SK-N-SH (cell line): ENCODE data around the gene BTBD9. TPM values are rescaled to one million over a fixed set of nuclear protein-coding genes. Genes with fewer than 3 reads are reported as not detected.

Experiments used
- CTCF ChIA-PET: fragments of 300-600, 350-600 bp; formaldehyde crosslinking; extraction: SDS; loops from one replicate; lab custom pipeline; 2021; lab: Yijun Ruan, JAX
- POLR2A ChIA-PET: fragments of 350-600 bp; sonication (Branson Sonifier 250); formaldehyde crosslinking; extraction: SDS; loops from one replicate; lab custom pipeline; 2020; ENCODE audit warnings: antibody characterized with exemption, inconsistent platforms; lab: Yijun Ruan, JAX
- DNase-seq: peaks from one replicate; pipeline ENCODE4 v3.0.0; 2012
- H2AFZ ChIP-seq: fragments of 200-600 bp; sonication (generic); 2 replicates; pipeline ENCODE4 v1.8.1; 2016; ENCODE audit warnings: antibody characterized with exemption, mild to moderate bottlenecking, low read depth
- H3F3A ChIP-seq: fragments of 200-600 bp; sonication (generic); replicated peaks from 2 replicates; pipeline ENCODE3; 2016; ENCODE audit warnings: antibody characterized with exemption, mild to moderate bottlenecking; ENCODE audit not compliant: insufficient read depth
- H3K27ac ChIP-seq, 2 experiments: fragments of 200-500 bp in 1 of 2; fragments of 200-600 bp in 1 of 2; sonication (Bioruptor generic) in 1 of 2; sonication (generic), shearing (Covaris generic) in 1 of 2; 2 replicates each; pipeline versions ENCODE4 v1.5.1 to v1.6.1; 2014 to 2016; ENCODE audit warnings: low read depth in 2 of 2, inconsistent platforms in 1 of 2, low read length in 1 of 2, mild to moderate bottlenecking in 1 of 2, mixed read lengths in 1 of 2
- H3K27me3 ChIP-seq: fragments of 200-600 bp; sonication (generic), shearing (Covaris generic); 2 replicates; pipeline ENCODE4 v1.6.1; 2016; ENCODE audit warnings: mixed run types; ENCODE audit not compliant: insufficient read depth
- H3K36me3 ChIP-seq, 2 experiments: fragments of 200-500 bp in 1 of 2; fragments of 200-600 bp in 1 of 2; sonication (Bioruptor generic) in 1 of 2; sonication (generic) in 1 of 2; replicated peaks in 1 of 2; 2 replicates each; pipeline versions ENCODE3 to v1.5.1; 2014 to 2016; ENCODE audit warnings: low read length in 1 of 2, mild to moderate bottlenecking in 1 of 2; ENCODE audit not compliant: insufficient read depth in 2 of 2, control insufficient read depth in 1 of 2
- H3K4me1 ChIP-seq, 2 experiments: fragments of 200-500 bp in 1 of 2; fragments of 200-600 bp in 1 of 2; sonication (Bioruptor generic) in 1 of 2; sonication (generic), shearing (Covaris generic) in 1 of 2; 2 replicates each; pipeline versions ENCODE4 v1.5.1 to v1.6.1; 2014 to 2016; ENCODE audit warnings: low read depth in 1 of 2, low read length in 1 of 2, mixed run types in 1 of 2; ENCODE audit not compliant: insufficient read depth in 2 of 2, control insufficient read depth in 1 of 2
- H3K4me2 ChIP-seq: fragments of 200-600 bp; sonication (generic), shearing (Covaris generic); 2 replicates; pipeline ENCODE4 v1.6.1; 2017; ENCODE audit warnings: mixed run types
- H3K4me3 ChIP-seq, 2 experiments: fragments of 200-500 bp in 1 of 2; fragments of 200-600 bp in 1 of 2; sonication (Bioruptor generic) in 1 of 2; sonication (generic), shearing (Covaris generic) in 1 of 2; 2 replicates each; pipeline versions ENCODE4 v1.5.1 to v1.8.1; 2014 to 2016; ENCODE audit warnings: low read depth in 2 of 2, inconsistent platforms in 1 of 2, low read length in 1 of 2, mild to moderate bottlenecking in 1 of 2, mixed read lengths in 1 of 2, moderate library complexity in 1 of 2
- H3K79me2 ChIP-seq: fragments of 200-600 bp; sonication (generic); 2 replicates; pipeline ENCODE4 v1.8.1; 2017; ENCODE audit warnings: mild to moderate bottlenecking; ENCODE audit not compliant: insufficient read depth
- H3K9ac ChIP-seq: fragments of 200-600 bp; sonication (generic); 2 replicates; pipeline ENCODE4 v1.6.1; 2017; ENCODE audit warnings: mixed run types
- H3K9me2 ChIP-seq: fragments of 200-600 bp; sonication (generic); 2 replicates; pipeline ENCODE4 v1.6.1; 2017; ENCODE audit warnings: mixed run types
- H3K9me3 ChIP-seq: fragments of 200-600 bp; sonication (generic); 2 replicates; pipeline ENCODE4 v1.6.1; 2017; ENCODE audit warnings: mixed run types, mild to moderate bottlenecking, moderate library complexity
- H4K20me1 ChIP-seq: fragments of 200-600 bp; sonication (generic); 2 replicates; pipeline ENCODE4 v1.6.1; 2017; ENCODE audit warnings: mild to moderate bottlenecking, mixed run types; ENCODE audit not compliant: insufficient read depth
- FOSL2 ChIP-seq: IDR thresholded peaks from 2 replicates; pipeline ENCODE4 v1.4.0; 2012; ENCODE audit warnings: low read depth, mild to moderate bottlenecking, moderate library complexity, borderline replicate concordance
- FOXJ3 ChIP-seq: sonication (generic); formaldehyde crosslinking; IDR thresholded peaks from 2 replicates; pipeline ENCODE4 v1.5.1; 2020; ENCODE audit warnings: mild to moderate bottlenecking, missing genetic modification reagents
- FOXM1 ChIP-seq: IDR thresholded peaks from 2 replicates; pipeline ENCODE4 v1.4.0; 2012; ENCODE audit warnings: low read depth, mild to moderate bottlenecking
- GABPA ChIP-seq: IDR thresholded peaks from 2 replicates; pipeline ENCODE4 v1.4.0; 2012; ENCODE audit warnings: low read depth, mild to moderate bottlenecking
- GATA2 ChIP-seq: sonication (generic); formaldehyde crosslinking; IDR thresholded peaks from 2 replicates; pipeline ENCODE4 v1.5.0; 2020; ENCODE audit warnings: mild to moderate bottlenecking, missing genetic modification reagents
- MEF2A ChIP-seq: IDR thresholded peaks from 2 replicates; pipeline ENCODE4 v1.4.0; 2012; ENCODE audit warnings: low read depth, borderline replicate concordance
- MXI1 ChIP-seq: IDR thresholded peaks from 2 replicates; pipeline ENCODE4 v1.6.1; 2012; ENCODE audit warnings: mild to moderate bottlenecking, low read depth, low read length, improper control_type of control experiment
- NFIC ChIP-seq: IDR thresholded peaks from 2 replicates; pipeline ENCODE4 v1.4.0; 2012; ENCODE audit warnings: borderline replicate concordance
- NRF1 ChIP-seq: IDR thresholded peaks from 2 replicates; pipeline ENCODE4 v1.6.1; 2012; ENCODE audit warnings: low read depth, mild to moderate bottlenecking, low read length
- RCOR1 ChIP-seq: fragments of 150-350 bp; IDR thresholded peaks from 2 replicates; pipeline ENCODE4 v1.6.1; 2017; ENCODE audit warnings: antibody characterized with exemption, low read length
- RXRA ChIP-seq: IDR thresholded peaks from 2 replicates; pipeline ENCODE4 v1.4.0; 2012; ENCODE audit warnings: low read depth, mild to moderate bottlenecking, borderline replicate concordance
- SIN3A ChIP-seq: IDR thresholded peaks from 2 replicates; pipeline ENCODE4 v1.6.1; 2012; ENCODE audit warnings: low read depth, mild to moderate bottlenecking, low read length, moderate library complexity, borderline replicate concordance
- SMC3 ChIP-seq: IDR thresholded peaks from 2 replicates; pipeline ENCODE4 v1.6.1; 2012; ENCODE audit warnings: low read depth, low read length, improper control_type of control experiment
- TCF12 ChIP-seq: IDR thresholded peaks from 2 replicates; pipeline ENCODE4 v1.4.0; 2012
- WGBS: methylation state at CpG from one replicate; pipeline ENCODE4 v1.1.6; 2017; ENCODE audit warnings: low lambda C conversion rate; 5-methylcytosine and 5-hydroxymethylcytosine counted together
- polyA plus RNA-seq, 3 experiments: library from polyadenylated mRNA; depleted of rRNA; stranded (reverse); fragments of >200 nt; gene quantifications; 2 replicates each; pipeline ENCODE4 v1.2.3, GENCODE V29; 2012
- TF ChIP-seq, protein P1 (sequence below): IDR thresholded peaks from 2 replicates; pipeline ENCODE4 v1.4.0; 2012; ENCODE audit warnings: low read depth, borderline replicate concordance
- TF ChIP-seq, protein P2 (sequence below): IDR thresholded peaks from 2 replicates; pipeline ENCODE4 v1.4.0; 2012; ENCODE audit warnings: low read depth
- TF ChIP-seq, protein P3 (sequence below): fragments of 200-600 bp; sonication (generic); IDR thresholded peaks from 2 replicates; pipeline ENCODE4 v1.6.1; 2017; ENCODE audit warnings: antibody characterized with exemption, mild to moderate bottlenecking, moderate library complexity
- TF ChIP-seq, protein P4 (sequence below): IDR thresholded peaks from 2 replicates; pipeline ENCODE4 v1.6.1; 2012; ENCODE audit warnings: mild to moderate bottlenecking, low read depth, low read length, moderate library complexity

The BTBD9 gene
- polyA plus RNA-seq, 1 of the 3 experiments (the other 2 are of a cell fraction) = 2.2 TPM

DNA sequence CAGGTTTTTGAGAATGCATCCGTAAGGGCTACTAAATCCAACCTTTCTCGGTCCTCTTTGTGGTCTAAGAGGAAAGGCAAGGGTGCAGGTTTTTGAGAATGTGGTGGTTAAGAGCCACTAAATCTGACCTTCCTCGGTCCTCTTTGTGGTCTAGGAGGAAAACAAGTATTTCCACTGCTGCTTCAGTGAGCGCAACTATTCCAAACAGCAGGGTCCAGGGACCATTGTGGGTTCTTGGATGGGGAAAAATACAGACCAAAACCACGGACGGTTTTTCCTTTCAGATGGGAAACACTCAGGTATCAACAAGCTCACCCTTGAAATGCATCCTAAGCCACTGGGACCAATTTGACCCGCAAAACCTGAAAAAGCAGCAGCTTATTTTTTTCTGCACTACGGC, 21.9 kb downstream of the BTBD9 start:
- Histone ChIP-seq H3K27me3 (no peaks in the 10 kb centered on the region), H4K20me1 (no peaks in the 10 kb centered on the region), H2AFZ (no peak overlapping the region), H3K27ac (no peak overlapping the region), H3K9ac (no peak overlapping the region), H3F3A (no peaks in the 10 kb centered on the region), H3K36me3 (no peaks in the 10 kb centered on the region), H3K9me2 (no peaks in the 10 kb centered on the region), H3K4me3 (no peak overlapping the region), H3K4me2 (no peak overlapping the region), H3K4me1 (no peaks in the 10 kb centered on the region), H3K79me2 (no peaks in the 10 kb centered on the region)
- ChIA-PET POLR2A (no interaction called here), CTCF (no interaction called here)
- DNase-seq = no peak
- 85% methylated on average over 8 of the region's 8 CpGs for WGBS
- TF ChIP-seq, protein P1, sequence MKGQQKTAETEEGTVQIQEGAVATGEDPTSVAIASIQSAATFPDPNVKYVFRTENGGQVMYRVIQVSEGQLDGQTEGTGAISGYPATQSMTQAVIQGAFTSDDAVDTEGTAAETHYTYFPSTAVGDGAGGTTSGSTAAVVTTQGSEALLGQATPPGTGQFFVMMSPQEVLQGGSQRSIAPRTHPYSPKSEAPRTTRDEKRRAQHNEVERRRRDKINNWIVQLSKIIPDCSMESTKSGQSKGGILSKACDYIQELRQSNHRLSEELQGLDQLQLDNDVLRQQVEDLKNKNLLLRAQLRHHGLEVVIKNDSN = no peak
- no peak for TF ChIP-seq MEF2A
- no peak for TF ChIP-seq RXRA
- TF ChIP-seq MXI1 = no peak
- TF ChIP-seq, protein P2, sequence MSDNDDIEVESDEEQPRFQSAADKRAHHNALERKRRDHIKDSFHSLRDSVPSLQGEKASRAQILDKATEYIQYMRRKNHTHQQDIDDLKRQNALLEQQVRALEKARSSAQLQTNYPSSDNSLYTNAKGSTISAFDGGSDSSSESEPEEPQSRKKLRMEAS = no peak
- no peak for TF ChIP-seq GATA2 (CRISPR knock-in tag)
- no peak for TF ChIP-seq FOXM1
- TF ChIP-seq FOXJ3 (CRISPR knock-in tag) = no peak
- no peak for TF ChIP-seq FOSL2
- TF ChIP-seq, protein P3, sequence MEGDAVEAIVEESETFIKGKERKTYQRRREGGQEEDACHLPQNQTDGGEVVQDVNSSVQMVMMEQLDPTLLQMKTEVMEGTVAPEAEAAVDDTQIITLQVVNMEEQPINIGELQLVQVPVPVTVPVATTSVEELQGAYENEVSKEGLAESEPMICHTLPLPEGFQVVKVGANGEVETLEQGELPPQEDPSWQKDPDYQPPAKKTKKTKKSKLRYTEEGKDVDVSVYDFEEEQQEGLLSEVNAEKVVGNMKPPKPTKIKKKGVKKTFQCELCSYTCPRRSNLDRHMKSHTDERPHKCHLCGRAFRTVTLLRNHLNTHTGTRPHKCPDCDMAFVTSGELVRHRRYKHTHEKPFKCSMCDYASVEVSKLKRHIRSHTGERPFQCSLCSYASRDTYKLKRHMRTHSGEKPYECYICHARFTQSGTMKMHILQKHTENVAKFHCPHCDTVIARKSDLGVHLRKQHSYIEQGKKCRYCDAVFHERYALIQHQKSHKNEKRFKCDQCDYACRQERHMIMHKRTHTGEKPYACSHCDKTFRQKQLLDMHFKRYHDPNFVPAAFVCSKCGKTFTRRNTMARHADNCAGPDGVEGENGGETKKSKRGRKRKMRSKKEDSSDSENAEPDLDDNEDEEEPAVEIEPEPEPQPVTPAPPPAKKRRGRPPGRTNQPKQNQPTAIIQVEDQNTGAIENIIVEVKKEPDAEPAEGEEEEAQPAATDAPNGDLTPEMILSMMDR = no peak
- no peak for TF ChIP-seq NRF1
- TF ChIP-seq GABPA = no peak
- TF ChIP-seq, all 33 proteins: peak for 0
- H3K9me3 ChIP-seq = no peaks in the 10 kb centered on the region

DNA sequence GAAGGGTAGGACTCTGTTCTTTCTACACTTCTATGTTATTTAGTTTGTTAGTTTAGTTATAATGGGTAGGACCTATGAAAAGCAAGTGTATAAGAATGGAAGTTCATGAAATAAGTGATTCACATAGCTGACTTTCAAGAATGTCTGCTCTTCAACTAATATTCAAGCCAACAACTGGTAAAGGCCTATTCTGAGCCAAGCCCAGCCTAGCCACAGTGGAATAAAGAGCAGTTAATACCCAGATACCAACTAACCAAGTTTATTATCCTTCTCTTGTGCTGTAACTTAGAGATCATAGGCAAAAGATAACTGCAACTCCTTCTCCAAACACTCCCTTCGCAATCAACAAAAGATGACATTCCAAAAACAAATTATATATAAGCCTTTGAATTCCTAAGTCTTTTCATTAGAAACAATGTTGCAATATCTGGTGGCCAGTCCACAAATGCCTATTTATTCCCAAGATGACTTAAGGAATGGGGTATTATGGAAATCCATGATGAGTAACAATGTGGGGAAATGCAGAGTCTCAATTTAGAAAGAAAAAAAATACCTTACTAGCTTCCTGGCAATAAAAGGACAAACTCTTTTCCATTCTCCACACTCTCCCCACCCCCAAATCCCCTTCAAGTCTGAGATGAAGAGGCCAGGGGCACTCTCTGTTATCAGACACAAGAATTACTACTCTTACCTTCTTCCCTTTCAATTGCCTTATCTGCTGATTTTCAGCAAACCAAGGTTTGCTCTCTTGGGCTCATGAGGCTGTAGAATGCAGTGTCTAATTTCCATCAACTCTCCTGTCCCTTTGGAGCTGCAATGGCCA, 27.4 kb downstream of the BTBD9 start:
- no peak for DNase-seq
- H3K27me3 ChIP-seq = no peaks in the 10 kb centered on the region
- H3K9me3 ChIP-seq = no peaks in the 10 kb centered on the region
- no peaks in the 10 kb centered on the region for H3K36me3 ChIP-seq
- ChIA-PET POLR2A (no interaction called here), CTCF (no interaction called here)
- H3K4me2 ChIP-seq = no peak overlapping the region
- H3K4me1 ChIP-seq = peaks cover 0 to 4% of the 10 kb centered on the region in 2 experiments; a peak in 1 of 4 replicates
- no peaks in the 10 kb centered on the region for H3F3A ChIP-seq
- no peak overlapping the region for H3K9ac ChIP-seq
- H2AFZ ChIP-seq = no peak overlapping the region
- H4K20me1 ChIP-seq = no peaks in the 10 kb centered on the region
- no peaks in the 10 kb centered on the region for H3K79me2 ChIP-seq
- H3K27ac ChIP-seq = no peak overlapping the region
- WGBS = 97% methylated on average over 1 of the region's 1 CpG
- no peaks in the 10 kb centered on the region for H3K9me2 ChIP-seq
- H3K4me3 ChIP-seq = no peak overlapping the region
- no peak for TF ChIP-seq TCF12
- TF ChIP-seq, protein P4, sequence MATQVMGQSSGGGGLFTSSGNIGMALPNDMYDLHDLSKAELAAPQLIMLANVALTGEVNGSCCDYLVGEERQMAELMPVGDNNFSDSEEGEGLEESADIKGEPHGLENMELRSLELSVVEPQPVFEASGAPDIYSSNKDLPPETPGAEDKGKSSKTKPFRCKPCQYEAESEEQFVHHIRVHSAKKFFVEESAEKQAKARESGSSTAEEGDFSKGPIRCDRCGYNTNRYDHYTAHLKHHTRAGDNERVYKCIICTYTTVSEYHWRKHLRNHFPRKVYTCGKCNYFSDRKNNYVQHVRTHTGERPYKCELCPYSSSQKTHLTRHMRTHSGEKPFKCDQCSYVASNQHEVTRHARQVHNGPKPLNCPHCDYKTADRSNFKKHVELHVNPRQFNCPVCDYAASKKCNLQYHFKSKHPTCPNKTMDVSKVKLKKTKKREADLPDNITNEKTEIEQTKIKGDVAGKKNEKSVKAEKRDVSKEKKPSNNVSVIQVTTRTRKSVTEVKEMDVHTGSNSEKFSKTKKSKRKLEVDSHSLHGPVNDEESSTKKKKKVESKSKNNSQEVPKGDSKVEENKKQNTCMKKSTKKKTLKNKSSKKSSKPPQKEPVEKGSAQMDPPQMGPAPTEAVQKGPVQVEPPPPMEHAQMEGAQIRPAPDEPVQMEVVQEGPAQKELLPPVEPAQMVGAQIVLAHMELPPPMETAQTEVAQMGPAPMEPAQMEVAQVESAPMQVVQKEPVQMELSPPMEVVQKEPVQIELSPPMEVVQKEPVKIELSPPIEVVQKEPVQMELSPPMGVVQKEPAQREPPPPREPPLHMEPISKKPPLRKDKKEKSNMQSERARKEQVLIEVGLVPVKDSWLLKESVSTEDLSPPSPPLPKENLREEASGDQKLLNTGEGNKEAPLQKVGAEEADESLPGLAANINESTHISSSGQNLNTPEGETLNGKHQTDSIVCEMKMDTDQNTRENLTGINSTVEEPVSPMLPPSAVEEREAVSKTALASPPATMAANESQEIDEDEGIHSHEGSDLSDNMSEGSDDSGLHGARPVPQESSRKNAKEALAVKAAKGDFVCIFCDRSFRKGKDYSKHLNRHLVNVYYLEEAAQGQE = no peak
- no peak for TF ChIP-seq SIN3A
- TF ChIP-seq RCOR1 = no peak
- no peak for TF ChIP-seq SMC3
- TF ChIP-seq, protein P1 = no peak
- TF ChIP-seq NFIC = no peak
